ENCODE results near the gene IFNA13.

Gene IFNA13

GRCh38 chr9:21350787-21351186 is 17.1 kb downstream of the IFNA13 start, which contains the start of gene IFNA6 (continued):
- TF ChIP-seq ZBTB17 (tag by site-specific recombination; IDR thresholded peaks at IDR 0.05) (no peak), ZNF600 (tag by site-specific recombination; IDR thresholded peaks at IDR 0.05) (no peak), ZNF658 (tag by site-specific recombination; IDR thresholded peaks at IDR 0.05) (no peak)
- TF ChIP-seq, protein P1, sequence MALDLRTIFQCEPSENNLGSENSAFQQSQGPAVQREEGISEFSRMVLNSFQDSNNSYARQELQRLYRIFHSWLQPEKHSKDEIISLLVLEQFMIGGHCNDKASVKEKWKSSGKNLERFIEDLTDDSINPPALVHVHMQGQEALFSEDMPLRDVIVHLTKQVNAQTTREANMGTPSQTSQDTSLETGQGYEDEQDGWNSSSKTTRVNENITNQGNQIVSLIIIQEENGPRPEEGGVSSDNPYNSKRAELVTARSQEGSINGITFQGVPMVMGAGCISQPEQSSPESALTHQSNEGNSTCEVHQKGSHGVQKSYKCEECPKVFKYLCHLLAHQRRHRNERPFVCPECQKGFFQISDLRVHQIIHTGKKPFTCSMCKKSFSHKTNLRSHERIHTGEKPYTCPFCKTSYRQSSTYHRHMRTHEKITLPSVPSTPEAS (tag by site-specific recombination; IDR thresholded peaks at IDR 0.05) = no peak

DNA sequence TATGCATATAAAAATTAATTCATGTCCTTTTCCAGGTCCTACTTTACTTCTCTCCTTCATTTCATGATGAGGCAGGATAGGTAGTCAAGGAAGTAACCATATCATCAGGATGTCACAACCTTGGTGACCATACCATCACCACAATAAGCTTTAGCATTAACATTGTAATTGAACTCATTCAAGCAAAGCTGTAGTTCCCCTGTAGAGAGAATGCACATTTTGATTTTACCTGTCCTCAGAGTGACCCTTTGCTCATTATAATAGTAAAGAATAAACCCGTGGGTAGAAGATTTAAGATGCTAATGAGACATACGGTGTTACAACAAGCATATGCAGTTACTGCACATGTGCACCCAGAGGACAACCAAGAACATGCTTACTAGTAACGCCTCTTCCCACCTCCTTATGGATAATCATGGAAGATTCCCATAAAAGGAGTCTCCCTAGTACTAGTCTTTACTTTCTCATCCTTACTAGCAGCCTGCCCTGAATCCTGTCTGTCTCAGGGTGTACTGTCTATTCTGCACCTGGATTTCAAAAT is 19.4 kb downstream of the IFNA13 start:
- CTCF ChIA-PET = interaction anchor here (1.0 to 1.2 kb wide), 2 partner anchors 29 to 112 kb away, joined by 3 to 4 read pairs; no protein-coding TSS in a partner anchor
- Histone ChIP-seq H3K36me3 (ENCODE audit: control insufficient read depth in 2 of 2, insufficient read depth in 1 of 2, low read length in 2 of 2) (no peaks in the 10 kb centered on the region), H3K4me1 (ENCODE audit: control insufficient read depth, insufficient read depth, low read length) (no peaks in the 10 kb centered on the region), H3K27ac (ENCODE audit: extremely low read depth, low read depth, low read length) (no peak overlapping the region), H3K9me3 (ENCODE audit: control insufficient read depth, insufficient read depth, low read depth, low read length) (no peaks in the 10 kb centered on the region), H3K4me3 (ENCODE audit: low read depth, low read length) (no peak overlapping the region)
- TF ChIP-seq PRDM6 (tag by site-specific recombination; IDR thresholded peaks at IDR 0.05) = no peak
- no peak for TF ChIP-seq ZNF169 (tag by site-specific recombination; IDR thresholded peaks at IDR 0.05)
- no peak for TF ChIP-seq BCL11B (tag by site-specific recombination; IDR thresholded peaks at IDR 0.05; ENCODE audit: low read depth)
- TF ChIP-seq ZNF624 (tag by site-specific recombination; IDR thresholded peaks at IDR 0.05) = no peak
- no peak for TF ChIP-seq REPIN1 (tag by site-specific recombination; IDR thresholded peaks at IDR 0.05; ENCODE audit: low read depth)
- TF ChIP-seq, protein P2, sequence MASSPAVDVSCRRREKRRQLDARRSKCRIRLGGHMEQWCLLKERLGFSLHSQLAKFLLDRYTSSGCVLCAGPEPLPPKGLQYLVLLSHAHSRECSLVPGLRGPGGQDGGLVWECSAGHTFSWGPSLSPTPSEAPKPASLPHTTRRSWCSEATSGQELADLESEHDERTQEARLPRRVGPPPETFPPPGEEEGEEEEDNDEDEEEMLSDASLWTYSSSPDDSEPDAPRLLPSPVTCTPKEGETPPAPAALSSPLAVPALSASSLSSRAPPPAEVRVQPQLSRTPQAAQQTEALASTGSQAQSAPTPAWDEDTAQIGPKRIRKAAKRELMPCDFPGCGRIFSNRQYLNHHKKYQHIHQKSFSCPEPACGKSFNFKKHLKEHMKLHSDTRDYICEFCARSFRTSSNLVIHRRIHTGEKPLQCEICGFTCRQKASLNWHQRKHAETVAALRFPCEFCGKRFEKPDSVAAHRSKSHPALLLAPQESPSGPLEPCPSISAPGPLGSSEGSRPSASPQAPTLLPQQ (tag by site-specific recombination; IDR thresholded peaks at IDR 0.05) = no peak
- POLR2A ChIA-PET = interaction anchor here (1.7 kb wide), 1 partner anchor 13 kb away, joined by 4 read pairs; the partner anchor contains the start of gene KLHL9

- CTCF ChIA-PET = interaction anchor here (0.6 to 1.8 kb wide), 4 partner anchors 9 to 55 kb away, joined by 3 to 4 read pairs (median 4); no protein-coding TSS in a partner anchor
- Histone ChIP-seq H3K27ac (ENCODE audit: extremely low read depth, low read depth, low read length) (no peak overlapping the region), H3K36me3 (ENCODE audit: control insufficient read depth in 2 of 2, insufficient read depth in 1 of 2, low read length in 2 of 2) (no peaks in the 10 kb centered on the region), H3K9me3 (ENCODE audit: control insufficient read depth, insufficient read depth, low read depth, low read length) (no peaks in the 10 kb centered on the region), H3K4me1 (ENCODE audit: control insufficient read depth, insufficient read depth, low read length) (0 out of 2 replicates have a peak, but pooled peaks cover under 1% of the 10 kb centered on the region), H3K4me3 (ENCODE audit: low read depth, low read length) (no peak overlapping the region)
- POLR2A ChIA-PET = no interaction called here
- TF ChIP-seq ZBTB20 (tag by site-specific recombination; IDR thresholded peaks at IDR 0.05) = no peak
- no peak for TF ChIP-seq CTCF (tag by site-specific recombination; IDR thresholded peaks at IDR 0.05)
- no peak for TF ChIP-seq ZNF792 (tag by site-specific recombination; IDR thresholded peaks at IDR 0.05)
- TF ChIP-seq, protein P3, sequence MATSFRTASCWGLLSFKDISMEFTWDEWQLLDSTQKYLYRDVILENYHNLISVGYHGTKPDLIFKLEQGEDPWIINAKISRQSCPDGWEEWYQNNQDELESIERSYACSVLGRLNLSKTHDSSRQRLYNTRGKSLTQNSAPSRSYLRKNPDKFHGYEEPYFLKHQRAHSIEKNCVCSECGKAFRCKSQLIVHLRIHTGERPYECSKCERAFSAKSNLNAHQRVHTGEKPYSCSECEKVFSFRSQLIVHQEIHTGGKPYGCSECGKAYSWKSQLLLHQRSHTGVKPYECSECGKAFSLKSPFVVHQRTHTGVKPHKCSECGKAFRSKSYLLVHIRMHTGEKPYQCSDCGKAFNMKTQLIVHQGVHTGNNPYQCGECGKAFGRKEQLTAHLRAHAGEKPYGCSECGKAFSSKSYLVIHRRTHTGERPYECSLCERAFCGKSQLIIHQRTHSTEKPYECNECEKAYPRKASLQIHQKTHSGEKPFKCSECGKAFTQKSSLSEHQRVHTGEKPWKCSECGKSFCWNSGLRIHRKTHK (tag by site-specific recombination; IDR thresholded peaks at IDR 0.05) = no peak
- no peak for TF ChIP-seq KLF9 (tag by site-specific recombination; IDR thresholded peaks at IDR 0.05; ENCODE audit: low read depth)
- TF ChIP-seq, protein P4, sequence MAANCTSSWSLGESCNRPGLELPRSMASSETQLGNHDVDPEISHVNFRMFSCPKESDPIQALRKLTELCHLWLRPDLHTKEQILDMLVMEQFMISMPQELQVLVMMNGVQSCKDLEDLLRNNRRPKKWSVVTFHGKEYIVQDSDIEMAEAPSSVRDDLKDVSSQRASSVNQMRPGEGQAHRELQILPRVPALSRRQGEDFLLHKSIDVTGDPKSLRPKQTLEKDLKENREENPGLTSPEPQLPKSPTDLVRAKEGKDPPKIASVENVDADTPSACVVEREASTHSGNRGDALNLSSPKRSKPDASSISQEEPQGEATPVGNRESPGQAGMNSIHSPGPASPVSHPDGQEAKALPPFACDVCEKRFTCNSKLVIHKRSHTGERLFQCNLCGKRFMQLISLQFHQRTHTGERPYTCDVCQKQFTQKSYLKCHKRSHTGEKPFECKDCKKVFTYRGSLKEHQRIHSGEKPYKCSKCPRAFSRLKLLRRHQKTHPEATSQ (tag by site-specific recombination; IDR thresholded peaks at IDR 0.05) = no peak
- TF ChIP-seq, protein P5, sequence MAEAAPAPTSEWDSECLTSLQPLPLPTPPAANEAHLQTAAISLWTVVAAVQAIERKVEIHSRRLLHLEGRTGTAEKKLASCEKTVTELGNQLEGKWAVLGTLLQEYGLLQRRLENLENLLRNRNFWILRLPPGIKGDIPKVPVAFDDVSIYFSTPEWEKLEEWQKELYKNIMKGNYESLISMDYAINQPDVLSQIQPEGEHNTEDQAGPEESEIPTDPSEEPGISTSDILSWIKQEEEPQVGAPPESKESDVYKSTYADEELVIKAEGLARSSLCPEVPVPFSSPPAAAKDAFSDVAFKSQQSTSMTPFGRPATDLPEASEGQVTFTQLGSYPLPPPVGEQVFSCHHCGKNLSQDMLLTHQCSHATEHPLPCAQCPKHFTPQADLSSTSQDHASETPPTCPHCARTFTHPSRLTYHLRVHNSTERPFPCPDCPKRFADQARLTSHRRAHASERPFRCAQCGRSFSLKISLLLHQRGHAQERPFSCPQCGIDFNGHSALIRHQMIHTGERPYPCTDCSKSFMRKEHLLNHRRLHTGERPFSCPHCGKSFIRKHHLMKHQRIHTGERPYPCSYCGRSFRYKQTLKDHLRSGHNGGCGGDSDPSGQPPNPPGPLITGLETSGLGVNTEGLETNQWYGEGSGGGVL (tag by site-specific recombination; IDR thresholded peaks at IDR 0.05) = no peak
- TF ChIP-seq ZNF146 (tag by site-specific recombination; IDR thresholded peaks at IDR 0.05) = no peak
- TF ChIP-seq ZNF561 (tag by site-specific recombination; IDR thresholded peaks at IDR 0.05; ENCODE audit: borderline replicate concordance) = no peak
- no peak for TF ChIP-seq ZNF24 (tag by site-specific recombination; IDR thresholded peaks at IDR 0.05)
- TF ChIP-seq ZNF214 (tag by site-specific recombination; IDR thresholded peaks at IDR 0.05; ENCODE audit: borderline replicate concordance) = no peak
- no peak for TF ChIP-seq YY2 (tag by site-specific recombination; IDR thresholded peaks at IDR 0.05)
Observed at GRCh38 chr9:21340735-21341134, 27.1 kb downstream of the IFNA13 start.
